Mammary epithelial cell (primary cell): ENCODE data around the gene RNU1-4.
"Not testable (repeated sequence)": the region's sequence is repeated elsewhere in the genome, so short reads cannot be mapped to it uniquely, and the experiment has no call there.

Experiments
- CTCF ChIP-seq, 2 donors: IDR thresholded peaks in 1 of 2; conservative IDR thresholded peaks in 1 of 2; 2 replicates each; pipeline ENCODE4 v1.5.1; 2011 to 2012; ENCODE audit warnings: inconsistent platforms in 2 of 2, low read length in 2 of 2, mild to moderate bottlenecking in 2 of 2, control low read depth in 1 of 2, low read depth in 1 of 2; ENCODE audit not compliant: insufficient read depth in 1 of 2; ENCODE audit errors: extremely low read depth in 1 of 2
- EZH2 ChIP-seq: IDR thresholded peaks from 2 replicates; pipeline ENCODE4 v1.6.1; 2012; ENCODE audit warnings: low read length, inconsistent platforms, borderline replicate concordance

DNA sequence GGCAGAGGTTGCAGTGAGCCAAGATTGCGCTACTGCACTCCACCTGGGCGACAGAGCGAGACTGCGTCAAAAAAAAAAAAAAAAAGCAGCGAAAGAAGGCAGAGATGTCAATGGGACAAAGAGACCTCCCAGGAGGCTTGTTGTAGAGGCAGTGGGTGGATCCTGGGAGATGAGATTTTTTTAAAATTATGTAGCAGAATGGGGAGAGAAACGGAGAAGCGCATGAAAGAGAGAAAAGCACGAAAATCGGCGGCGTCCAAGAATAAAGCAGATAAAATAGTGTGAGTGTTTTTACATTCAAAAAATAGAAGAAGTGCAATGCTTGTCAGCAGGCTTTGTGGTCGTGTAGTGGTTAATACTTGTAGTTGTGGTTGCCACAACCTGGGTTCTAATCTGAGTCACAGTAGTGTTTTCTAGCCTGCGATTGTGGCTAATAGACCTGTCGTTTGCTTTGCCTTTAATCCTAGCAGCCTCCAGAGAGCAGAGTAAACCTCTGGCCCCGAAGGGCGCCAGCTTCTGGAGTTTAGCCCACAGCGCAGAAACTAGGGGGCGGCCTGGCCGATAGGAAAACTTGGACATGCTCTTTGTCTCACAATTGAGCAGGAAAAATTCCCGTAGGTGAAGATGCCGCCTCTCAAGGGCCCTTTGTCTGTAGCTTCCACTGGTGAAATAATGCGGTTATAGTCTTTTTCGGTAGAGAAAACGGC lies 11.9 kb upstream of the RNU1-4 start:
- not testable (repeated sequence) for TF ChIP-seq CTCF (conservative IDR thresholded peaks at IDR 0.05 in 1 of 2, IDR thresholded peaks at IDR 0.05 in 1 of 2; ENCODE audit: extremely low read depth in 1 of 2, insufficient read depth in 1 of 2, low read depth in 1 of 2, low read length in 2 of 2); EZH2
